ENCODE results near the gene TCF7. TPM values are rescaled to one million over a fixed set of nuclear protein-coding genes. Genes with fewer than 3 reads are reported as not detected.
A peak's percentile ranks its signal among the peaks of the same experiment; 100 is the strongest.

The TCF7 gene
- polyA plus RNA-seq, 2 of the 4 experiments (the other 2 are of a cell fraction): 2.8 to 10.1 TPM

GRCh38 chr5:134077926-134078580 lies 36.4 kb upstream of the TCF7 start:
- Histone ChIP-seq H3K27ac (no peak overlapping the region), H3K4me2 (no peak overlapping the region), H3K4me3 (no peak overlapping the region), H3K4me1 (no peaks in the 10 kb centered on the region), H3K9me3 (no peaks in the 10 kb centered on the region)
- ChIA-PET CTCF (interaction anchor here (1.1 to 2.3 kb wide), 4 partner anchors 24 to 213 kb away, joined by 3 to 8 read pairs (median 5); no protein-coding TSS in a partner anchor), POLR2A (no interaction called here)
- ATAC-seq (peak in 1 of 2 experiments; percentile 38; a peak in 3 of 6 replicates), FAIRE-seq (no peak), DNase-seq (ENCODE audit: low read depth in 1 of 2, low spot score in 1 of 2) (no peak)
- TF ChIP-seq RCOR1 (IDR thresholded peaks at IDR 0.05; ENCODE audit: low read depth, low read length) (no peak), SREBF2 (IDR thresholded peaks at IDR 0.05) (no peak), HMGXB4 (CRISPR knock-in tag; IDR thresholded peaks at IDR 0.05; ENCODE audit: borderline replicate concordance) (no peak), USF2 (IDR thresholded peaks at IDR 0.05) (no peak), ZSCAN20 (CRISPR knock-in tag; IDR thresholded peaks at IDR 0.05) (no peak), HOXA7 (CRISPR knock-in tag; IDR thresholded peaks at IDR 0.05) (no peak), RAD21 (conservative IDR thresholded peaks at IDR 0.05 in 1 of 2, IDR thresholded peaks at IDR 0.05 in 1 of 2) (no peak), NPAS2 (CRISPR knock-in tag; IDR thresholded peaks at IDR 0.05; ENCODE audit: borderline replicate concordance) (no peak)
- WGBS (ENCODE audit: missing lambda C conversion rate): 54% methylated on average over 8 of the region's 8 CpGs

GRCh38 chr5:134079748-134080581 lies 34.5 kb upstream of the TCF7 start:
- Histone ChIP-seq H3K9me3 (no peaks in the 10 kb centered on the region), H3K4me2 (no peak overlapping the region), H3K4me1 (no peaks in the 10 kb centered on the region), H3K27ac (no peak overlapping the region), H3K4me3 (no peak overlapping the region)
- 76% methylated on average over 18 of the region's 19 CpGs for WGBS (ENCODE audit: missing lambda C conversion rate)
- ATAC-seq: no peak
- TF ChIP-seq TP53 (CRISPR knock-in tag; IDR thresholded peaks at IDR 0.05): no peak
- TF ChIP-seq TFCP2L1 (CRISPR knock-in tag; IDR thresholded peaks at IDR 0.05): no peak
- no peak for TF ChIP-seq RAD21 (conservative IDR thresholded peaks at IDR 0.05 in 1 of 2, IDR thresholded peaks at IDR 0.05 in 1 of 2)
- TF ChIP-seq HEYL (CRISPR knock-in tag; IDR thresholded peaks at IDR 0.05): no peak
- no peak for TF ChIP-seq USF2 (IDR thresholded peaks at IDR 0.05)
- TF ChIP-seq EHF (CRISPR knock-in tag; IDR thresholded peaks at IDR 0.05): no peak
- no peak for TF ChIP-seq RARB (CRISPR knock-in tag; IDR thresholded peaks at IDR 0.05)
- no peak for TF ChIP-seq BHLHE40 (IDR thresholded peaks at IDR 0.05; ENCODE audit: low read depth, low read length)
- no peak for TF ChIP-seq PHF8 (IDR thresholded peaks at IDR 0.05; ENCODE audit: borderline replicate concordance, low read depth)
- TF ChIP-seq FOXS1 (CRISPR knock-in tag; IDR thresholded peaks at IDR 0.05): no peak
- TF ChIP-seq NR3C1 (IDR thresholded peaks at IDR 0.05): no peak
- no peak for TF ChIP-seq NFE2L2 (conservative IDR thresholded peaks at IDR 0.05; ENCODE audit: low read length)
- FAIRE-seq: no peak
- CTCF ChIA-PET: interaction anchor here (0.7 to 2.5 kb wide), 2 partner anchors 32 to 40 kb away, joined by 3 to 7 read pairs; no protein-coding TSS in a partner anchor
- DNase-seq (ENCODE audit: low read depth in 1 of 2, low spot score in 1 of 2): no peak
- POLR2A ChIA-PET: no interaction called here
